HCT116 (cell line): Measurements from ENCODE around the gene KIF5C. TPM values are rescaled to one million over a fixed set of nuclear protein-coding genes. Genes with fewer than 3 reads are reported as not detected.

ENCODE experiments used
- ATAC-seq: fragments of 200-7000 bp; cut with Tn5 transposase; 2 replicates; pipeline ENCODE4 v1.9.1; 2020; ENCODE audit warnings: mild to moderate bottlenecking, moderate library complexity
- BruUV-seq: library from RNA; stranded (reverse); fragments of 400-500 nt; replicated peaks from 2 replicates; lab custom pipeline; 2021; lab: Mats Ljungman, UMichigan
- CTCF ChIA-PET: fragments of 300-600 bp; sonication (Branson Sonifier 250); formaldehyde crosslinking; loops from one replicate; lab custom pipeline; 2021; ENCODE audit warnings: antibody characterized with exemption; lab: Charles Lee
- POLR2A ChIA-PET: fragments of 300-600, 350-600 bp; sonication (Branson Sonifier 250); formaldehyde crosslinking; loops from one replicate; lab custom pipeline; 2021; ENCODE audit warnings: antibody characterized with exemption; lab: Charles Lee
- RAD21 ChIA-PET, 2 experiments: fragments of 300-600 bp; sonication (Branson Sonifier 250); formaldehyde crosslinking; loops; one replicate each; lab custom pipeline; 2023; ENCODE audit warnings: low total read pairs in 2 of 2; ENCODE audit not compliant: uncharacterized antibody in 2 of 2, unreplicated experiment in 2 of 2, low non-redundant PET in 1 of 2; lab: Charles Lee
- DNase-seq: peaks from one replicate; pipeline ENCODE4 v3.0.0-alpha.2; 2010; ENCODE audit warnings: low read depth, low spot score
- H2AFZ ChIP-seq: fragments of 200-600 bp; shearing (Covaris generic), sonication (generic); 2 replicates; pipeline ENCODE4 v1.6.1; 2017; ENCODE audit warnings: low read depth, mixed run types, mixed read lengths, antibody characterized with exemption, low read length; ENCODE audit not compliant: poor library complexity, severe bottlenecking
- H3K27ac ChIP-seq: 2 replicates; pipeline ENCODE4 v1.5.1; 2012; ENCODE audit warnings: low read depth, low read length
- H3K27me3 ChIP-seq: fragments of 200-600 bp; sonication (generic); 2 replicates; pipeline ENCODE4 v1.6.1; 2016; ENCODE audit warnings: mixed run types, low read length, mixed read lengths; ENCODE audit not compliant: insufficient read depth
- H3K36me3 ChIP-seq, 2 experiments: fragments of 200-500 bp in 1 of 2; fragments of 200-600 bp in 1 of 2; sonication (Bioruptor generic) in 1 of 2; sonication (generic) in 1 of 2; 2 replicates each; pipeline versions ENCODE4 v1.5.1 to v1.6.1; 2014 to 2016; ENCODE audit warnings: low read length in 2 of 2, inconsistent platforms in 1 of 2, mixed read lengths in 1 of 2, mixed run types in 1 of 2; ENCODE audit not compliant: insufficient read depth in 2 of 2, control insufficient read depth in 1 of 2
- H3K4me1 ChIP-seq, 2 experiments: fragments of 200-600 bp in 1 of 2; sonication (generic) in 1 of 2; 2 replicates each; pipeline versions ENCODE4 v1.5.1 to v1.6.1; 2012 to 2017; ENCODE audit warnings: low read length in 2 of 2, inconsistent platforms in 1 of 2, mild to moderate bottlenecking in 1 of 2, mixed read lengths in 1 of 2, mixed run types in 1 of 2, moderate library complexity in 1 of 2; ENCODE audit not compliant: insufficient read depth in 2 of 2, control insufficient read depth in 1 of 2
- H3K4me2 ChIP-seq: fragments of 200-600 bp; sonication (generic); 2 replicates; pipeline ENCODE4 v1.6.1; 2017; ENCODE audit warnings: mixed run types, low read length, mixed read lengths
- H3K4me3 ChIP-seq, 2 experiments: fragments of 200-600 bp in 1 of 2; sonication (generic) in 1 of 2; replicated peaks in 1 of 2; 2 replicates each; pipeline ENCODE4 v1.5.1; 2011 to 2016; ENCODE audit warnings: low read length in 2 of 2, control low read depth in 1 of 2, low read depth in 1 of 2, mild to moderate bottlenecking in 1 of 2, mixed read lengths in 1 of 2, mixed run types in 1 of 2
- H3K79me2 ChIP-seq: fragments of 200-600 bp; sonication (generic); 2 replicates; pipeline ENCODE4 v1.6.1; 2017; ENCODE audit warnings: mild to moderate bottlenecking, mixed run types, low read length, moderate library complexity, mixed read lengths; ENCODE audit not compliant: insufficient read depth
- H3K9ac ChIP-seq: fragments of 200-600 bp; sonication (generic); 2 replicates; pipeline ENCODE4 v1.6.1; 2016; ENCODE audit warnings: low read length, mixed read lengths
- H3K9me2 ChIP-seq: fragments of 200-600 bp; sonication (generic), shearing (Covaris generic); 2 replicates; pipeline ENCODE4 v1.6.1; 2017; ENCODE audit warnings: mixed run types, mild to moderate bottlenecking, moderate library complexity; ENCODE audit not compliant: insufficient read depth
- H3K9me3 ChIP-seq, 2 experiments: fragments of 200-500 bp in 1 of 2; fragments of 200-600 bp in 1 of 2; sonication (Bioruptor generic) in 1 of 2; sonication (generic) in 1 of 2; 2 replicates each; pipeline ENCODE4 v1.6.1; 2014 to 2017; ENCODE audit warnings: low read length in 2 of 2, mixed read lengths in 2 of 2, inconsistent platforms in 1 of 2, low read depth in 1 of 2, mild to moderate bottlenecking in 1 of 2, mixed run types in 1 of 2, moderate library complexity in 1 of 2; ENCODE audit not compliant: control insufficient read depth in 1 of 2, insufficient read depth in 1 of 2
- H4K20me1 ChIP-seq: fragments of 200-600 bp; sonication (generic), shearing (Covaris generic); 2 replicates; pipeline ENCODE4 v1.6.1; 2017; ENCODE audit warnings: mixed run types, mild to moderate bottlenecking, moderate library complexity; ENCODE audit not compliant: insufficient read depth
- CBX3 ChIP-seq: IDR thresholded peaks from 2 replicates; pipeline ENCODE4 v1.6.1; 2012; ENCODE audit warnings: low read depth
- CEBPB ChIP-seq: IDR thresholded peaks from 2 replicates; pipeline ENCODE4 v1.6.1; 2012; ENCODE audit warnings: low read depth
- EGR1 ChIP-seq: IDR thresholded peaks from 2 replicates; pipeline ENCODE4 v1.6.1; 2012; ENCODE audit warnings: low read depth
- ELF1 ChIP-seq: IDR thresholded peaks from 2 replicates; pipeline ENCODE4 v1.6.1; 2012; ENCODE audit warnings: low read depth, borderline replicate concordance
- EZH2 ChIP-seq: fragments of 200-600 bp; sonication (generic); IDR thresholded peaks from 2 replicates; pipeline ENCODE4 v1.6.1; 2017; ENCODE audit warnings: antibody characterized with exemption, mixed run types
- EZH2phosphoT487 ChIP-seq: fragments of 200-600 bp; IDR thresholded peaks from 2 replicates; pipeline ENCODE4 v1.6.1; 2018; ENCODE audit warnings: antibody characterized with exemption, borderline replicate concordance
- FOSL1 ChIP-seq: IDR thresholded peaks from 2 replicates; pipeline ENCODE4 v1.6.1; 2012; ENCODE audit warnings: low read depth
- POLR2AphosphoS5 ChIP-seq: IDR thresholded peaks from 2 replicates; pipeline ENCODE4 v1.6.1; 2011; ENCODE audit warnings: mild to moderate bottlenecking, low read depth, low read length, moderate library complexity
- RAD21 ChIP-seq: IDR thresholded peaks from 2 replicates; pipeline ENCODE4 v1.6.1; 2012; ENCODE audit warnings: low read depth, mild to moderate bottlenecking
- SIN3A ChIP-seq: IDR thresholded peaks from 2 replicates; pipeline ENCODE4 v1.6.1; 2012; ENCODE audit warnings: low read depth
- SP1 ChIP-seq: IDR thresholded peaks from 2 replicates; pipeline ENCODE4 v1.6.1; 2012; ENCODE audit warnings: low read depth
- YY1 ChIP-seq: IDR thresholded peaks from 2 replicates; pipeline ENCODE4 v1.6.1; 2011; ENCODE audit warnings: low read length, low read depth, moderate library complexity, mild to moderate bottlenecking; ENCODE audit not compliant: insufficient replicate concordance; ENCODE audit errors: extremely low read depth
- ZFX ChIP-seq: fragments of 450-650 bp; IDR thresholded peaks from 2 replicates; pipeline ENCODE4 v1.6.1; 2017
- intact Hi-C: fragments of 100-400 bp; cut with micrococcal nuclease; formaldehyde crosslinking; loops from 2 replicates; pipeline ENCODE4 v1.10.0; 2022
- total RNA-seq: library from RNA; stranded (reverse); gene quantifications from one replicate; pipeline ENCODE4 v1.2.1, GENCODE V29; 2021; ENCODE audit not compliant: unreplicated experiment
- TF ChIP-seq, protein P1 (sequence below): IDR thresholded peaks from 2 replicates; pipeline ENCODE4 v1.6.1; 2012
- TF ChIP-seq, protein P2 (sequence below): IDR thresholded peaks from 2 replicates; pipeline ENCODE4 v1.6.1; 2011; ENCODE audit warnings: mild to moderate bottlenecking, low read length, moderate library complexity; ENCODE audit not compliant: insufficient replicate concordance; ENCODE audit errors: extremely low read depth
- TF ChIP-seq, protein P3 (sequence below), 3 experiments: fragments of 200-600 bp in 1 of 3; sonication (generic) in 1 of 3; IDR thresholded peaks in 2 of 3; conservative IDR thresholded peaks in 1 of 3; 2 replicates each; pipeline ENCODE4 v1.5.1; 2012 to 2017; ENCODE audit warnings: low read depth in 2 of 3, low read length in 2 of 3, antibody characterized with exemption in 1 of 3, borderline replicate concordance in 1 of 3, control low read depth in 1 of 3, mild to moderate bottlenecking in 1 of 3, mixed read lengths in 1 of 3, mixed run types in 1 of 3, moderate library complexity in 1 of 3; ENCODE audit not compliant: insufficient read depth in 1 of 3
- TF ChIP-seq, protein P4 (sequence below): IDR thresholded peaks from 2 replicates; pipeline ENCODE4 v1.6.1; 2012

KIF5C gene
- total RNA-seq, 1 experiment from 2014 or later = 6.5 TPM

DNA sequence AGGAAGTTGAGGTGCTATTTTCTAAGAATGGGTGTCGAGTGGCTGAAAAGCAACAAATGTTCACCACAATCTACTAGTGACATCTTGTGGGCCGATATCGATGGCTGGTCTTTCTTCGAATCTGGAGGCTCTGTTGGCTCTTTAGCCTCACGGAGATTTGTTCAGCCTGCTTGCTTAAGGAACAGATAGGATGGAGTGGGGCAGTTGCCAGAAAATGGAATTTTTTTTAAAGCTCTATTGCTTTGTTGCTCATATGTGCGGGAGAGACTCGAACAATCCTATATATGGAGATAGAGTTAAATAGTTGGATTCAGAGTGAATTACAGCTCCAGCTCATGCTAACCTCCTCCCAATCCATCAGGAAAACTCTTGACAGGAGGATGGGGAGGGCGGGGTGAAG is 92.6 kb downstream of the KIF5C start:
- H3K4me3 ChIP-seq = no peak overlapping the region
- ATAC-seq (no peak), DNase-seq (no peak)
- H3K4me2 ChIP-seq = no peak overlapping the region
- BruUV-seq = no TSS peak
- intact Hi-C loops = no loop called here
- no peak for TF ChIP-seq SP1
- peak; percentile 47 for TF ChIP-seq RAD21
- no peak for TF ChIP-seq CEBPB
- TF ChIP-seq FOSL1 = no peak
- no peaks in the 10 kb centered on the region for H3K9me3 ChIP-seq
- no peak overlapping the region for H3K27ac ChIP-seq
- no peaks in the 10 kb centered on the region for H3K9me2 ChIP-seq
- no peak overlapping the region for H3K9ac ChIP-seq
- no peaks in the 10 kb centered on the region for H3K36me3 ChIP-seq
- ChIA-PET RAD21 (no interaction called here), CTCF (no interaction called here), POLR2A (no interaction called here)
- no peaks in the 10 kb centered on the region for H3K27me3 ChIP-seq
- H4K20me1 ChIP-seq = no peaks in the 10 kb centered on the region
- no peaks in the 10 kb centered on the region for H3K79me2 ChIP-seq
- H2AFZ ChIP-seq = no peak overlapping the region
- no peaks in the 10 kb centered on the region for H3K4me1 ChIP-seq

DNA sequence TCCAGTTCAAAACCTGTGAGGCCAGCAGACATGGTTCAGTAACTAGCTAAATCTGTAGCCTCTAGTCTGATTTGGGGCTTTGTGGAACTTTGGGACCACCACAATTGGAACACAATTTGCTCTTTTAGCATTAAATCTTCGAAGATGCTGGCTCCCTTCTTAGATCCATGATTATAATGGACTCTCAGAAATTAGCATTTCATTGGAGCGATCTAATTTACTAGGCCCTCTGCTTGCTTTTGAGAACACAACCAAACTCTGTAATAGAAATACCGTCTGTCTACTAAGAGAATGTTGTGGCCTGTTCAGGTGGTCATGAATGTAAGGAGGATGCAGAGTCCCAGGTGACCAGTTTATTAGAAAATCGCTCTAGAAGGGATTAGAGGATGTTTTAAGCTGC is 93.3 kb downstream of the KIF5C start:
- H3K27me3 ChIP-seq = no peaks in the 10 kb centered on the region
- no peak for ATAC-seq
- H2AFZ ChIP-seq = no peak overlapping the region
- H3K79me2 ChIP-seq = no peaks in the 10 kb centered on the region
- H3K4me1 ChIP-seq = no peaks in the 10 kb centered on the region
- H3K9ac ChIP-seq = no peak overlapping the region
- BruUV-seq = no TSS peak
- H3K36me3 ChIP-seq = no peaks in the 10 kb centered on the region
- no peak for DNase-seq
- intact Hi-C loops = no loop called here
- H3K4me3 ChIP-seq = no peak overlapping the region
- RAD21 ChIA-PET = no interaction called here
- H3K9me2 ChIP-seq = no peaks in the 10 kb centered on the region
- H3K4me2 ChIP-seq = no peak overlapping the region
- TF ChIP-seq EGR1 (no peak), POLR2AphosphoS5 (no peak), EZH2phosphoT487 (no peak), ZFX (no peak), FOSL1 (no peak), CEBPB (no peak), ELF1 (no peak), CBX3 (no peak), EZH2 (no peak), YY1 (no peak), SIN3A (no peak)
- TF ChIP-seq, protein P1, sequence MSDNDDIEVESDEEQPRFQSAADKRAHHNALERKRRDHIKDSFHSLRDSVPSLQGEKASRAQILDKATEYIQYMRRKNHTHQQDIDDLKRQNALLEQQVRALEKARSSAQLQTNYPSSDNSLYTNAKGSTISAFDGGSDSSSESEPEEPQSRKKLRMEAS = no peak
- TF ChIP-seq, protein P2, sequence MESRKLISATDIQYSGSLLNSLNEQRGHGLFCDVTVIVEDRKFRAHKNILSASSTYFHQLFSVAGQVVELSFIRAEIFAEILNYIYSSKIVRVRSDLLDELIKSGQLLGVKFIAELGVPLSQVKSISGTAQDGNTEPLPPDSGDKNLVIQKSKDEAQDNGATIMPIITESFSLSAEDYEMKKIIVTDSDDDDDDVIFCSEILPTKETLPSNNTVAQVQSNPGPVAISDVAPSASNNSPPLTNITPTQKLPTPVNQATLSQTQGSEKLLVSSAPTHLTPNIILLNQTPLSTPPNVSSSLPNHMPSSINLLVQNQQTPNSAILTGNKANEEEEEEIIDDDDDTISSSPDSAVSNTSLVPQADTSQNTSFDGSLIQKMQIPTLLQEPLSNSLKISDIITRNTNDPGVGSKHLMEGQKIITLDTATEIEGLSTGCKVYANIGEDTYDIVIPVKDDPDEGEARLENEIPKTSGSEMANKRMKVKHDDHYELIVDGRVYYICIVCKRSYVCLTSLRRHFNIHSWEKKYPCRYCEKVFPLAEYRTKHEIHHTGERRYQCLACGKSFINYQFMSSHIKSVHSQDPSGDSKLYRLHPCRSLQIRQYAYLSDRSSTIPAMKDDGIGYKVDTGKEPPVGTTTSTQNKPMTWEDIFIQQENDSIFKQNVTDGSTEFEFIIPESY = no peak
- TF ChIP-seq, protein P3, sequence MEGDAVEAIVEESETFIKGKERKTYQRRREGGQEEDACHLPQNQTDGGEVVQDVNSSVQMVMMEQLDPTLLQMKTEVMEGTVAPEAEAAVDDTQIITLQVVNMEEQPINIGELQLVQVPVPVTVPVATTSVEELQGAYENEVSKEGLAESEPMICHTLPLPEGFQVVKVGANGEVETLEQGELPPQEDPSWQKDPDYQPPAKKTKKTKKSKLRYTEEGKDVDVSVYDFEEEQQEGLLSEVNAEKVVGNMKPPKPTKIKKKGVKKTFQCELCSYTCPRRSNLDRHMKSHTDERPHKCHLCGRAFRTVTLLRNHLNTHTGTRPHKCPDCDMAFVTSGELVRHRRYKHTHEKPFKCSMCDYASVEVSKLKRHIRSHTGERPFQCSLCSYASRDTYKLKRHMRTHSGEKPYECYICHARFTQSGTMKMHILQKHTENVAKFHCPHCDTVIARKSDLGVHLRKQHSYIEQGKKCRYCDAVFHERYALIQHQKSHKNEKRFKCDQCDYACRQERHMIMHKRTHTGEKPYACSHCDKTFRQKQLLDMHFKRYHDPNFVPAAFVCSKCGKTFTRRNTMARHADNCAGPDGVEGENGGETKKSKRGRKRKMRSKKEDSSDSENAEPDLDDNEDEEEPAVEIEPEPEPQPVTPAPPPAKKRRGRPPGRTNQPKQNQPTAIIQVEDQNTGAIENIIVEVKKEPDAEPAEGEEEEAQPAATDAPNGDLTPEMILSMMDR (IDR thresholded peaks at IDR 0.05 in 2 of 3, conservative IDR thresholded peaks at IDR 0.05 in 1 of 3; ENCODE audit: borderline replicate concordance in 1 of 3, insufficient read depth in 1 of 3, low read depth in 2 of 3, low read length in 2 of 3) = no peak
- TF ChIP-seq, protein P4, sequence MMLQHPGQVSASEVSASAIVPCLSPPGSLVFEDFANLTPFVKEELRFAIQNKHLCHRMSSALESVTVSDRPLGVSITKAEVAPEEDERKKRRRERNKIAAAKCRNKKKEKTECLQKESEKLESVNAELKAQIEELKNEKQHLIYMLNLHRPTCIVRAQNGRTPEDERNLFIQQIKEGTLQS = no peak
- POLR2A ChIA-PET = no interaction called here
- H4K20me1 ChIP-seq = no peaks in the 10 kb centered on the region
- H3K27ac ChIP-seq = no peak overlapping the region
- no peaks in the 10 kb centered on the region for H3K9me3 ChIP-seq
- CTCF ChIA-PET = no interaction called here
